ENCODE measurements around the gene HSPBP1. TPM values are rescaled to one million over a fixed set of nuclear protein-coding genes. Genes with fewer than 3 reads are reported as not detected.

HSPBP1 gene
- total and polyA plus RNA-seq, 2 of the 13 experiments (the other 11 are each of a cell fraction or from before 2014, with no cell fraction given), result 22.3 to 33.7 TPM

DNA sequence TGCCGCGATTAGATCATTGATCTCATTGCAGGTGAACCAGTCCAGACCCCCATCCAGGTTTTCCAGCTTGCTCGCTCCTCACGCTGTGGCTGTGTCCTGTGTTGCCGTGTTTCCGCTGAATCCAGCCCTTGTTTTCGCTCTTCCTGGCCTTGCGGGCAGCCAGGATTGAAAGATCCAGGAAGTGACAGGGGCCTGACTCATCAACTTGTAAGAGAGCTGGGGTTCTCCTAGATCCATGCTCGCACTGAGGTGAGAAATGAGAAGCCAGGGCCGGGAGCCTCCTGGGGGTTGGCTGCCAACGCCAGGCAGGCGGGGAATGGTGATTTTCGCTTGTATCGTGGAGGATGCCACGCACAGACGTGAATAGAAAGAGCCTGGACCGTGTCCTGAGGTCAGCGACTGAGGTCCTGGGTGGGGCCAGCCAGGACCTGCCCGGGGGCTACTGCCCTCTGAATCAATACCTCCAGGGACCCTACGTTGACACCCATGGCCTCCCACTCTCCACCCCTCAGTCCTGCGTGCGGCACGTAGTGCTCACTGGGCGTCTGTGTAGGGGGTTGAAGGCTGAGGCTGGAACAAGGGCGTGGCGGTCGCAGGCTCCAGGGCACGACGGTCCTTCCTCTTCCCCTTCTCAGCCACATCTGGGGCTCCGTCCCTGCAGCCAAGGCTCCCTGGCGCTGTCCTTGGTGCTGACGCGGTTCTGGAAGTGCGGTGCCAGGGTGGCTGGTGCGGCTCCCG lies 63.3 kb downstream of the HSPBP1 start (continued):
- TF ChIP-seq, protein P1, sequence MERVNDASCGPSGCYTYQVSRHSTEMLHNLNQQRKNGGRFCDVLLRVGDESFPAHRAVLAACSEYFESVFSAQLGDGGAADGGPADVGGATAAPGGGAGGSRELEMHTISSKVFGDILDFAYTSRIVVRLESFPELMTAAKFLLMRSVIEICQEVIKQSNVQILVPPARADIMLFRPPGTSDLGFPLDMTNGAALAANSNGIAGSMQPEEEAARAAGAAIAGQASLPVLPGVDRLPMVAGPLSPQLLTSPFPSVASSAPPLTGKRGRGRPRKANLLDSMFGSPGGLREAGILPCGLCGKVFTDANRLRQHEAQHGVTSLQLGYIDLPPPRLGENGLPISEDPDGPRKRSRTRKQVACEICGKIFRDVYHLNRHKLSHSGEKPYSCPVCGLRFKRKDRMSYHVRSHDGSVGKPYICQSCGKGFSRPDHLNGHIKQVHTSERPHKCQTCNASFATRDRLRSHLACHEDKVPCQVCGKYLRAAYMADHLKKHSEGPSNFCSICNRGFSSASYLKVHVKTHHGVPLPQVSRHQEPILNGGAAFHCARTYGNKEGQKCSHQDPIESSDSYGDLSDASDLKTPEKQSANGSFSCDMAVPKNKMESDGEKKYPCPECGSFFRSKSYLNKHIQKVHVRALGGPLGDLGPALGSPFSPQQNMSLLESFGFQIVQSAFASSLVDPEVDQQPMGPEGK (CRISPR knock-in tag; IDR thresholded peaks at IDR 0.05), result peak; percentile 70
- TF ChIP-seq PLSCR1 (CRISPR knock-in tag; IDR thresholded peaks at IDR 0.05; ENCODE audit: borderline replicate concordance) (0 out of 2 replicates have a peak, but pooled peaks have one; percentile 82), RFX1 (IDR thresholded peaks at IDR 0.05) (no peak), ZNF605 (CRISPR knock-in tag; IDR thresholded peaks at IDR 0.05) (peak; percentile 84), ONECUT2 (CRISPR knock-in tag; IDR thresholded peaks at IDR 0.05) (peak; percentile 67), ZNF207 (IDR thresholded peaks at IDR 0.05; ENCODE audit: borderline replicate concordance) (no peak), HNF4G (IDR thresholded peaks at IDR 0.05; ENCODE audit: borderline replicate concordance, low read depth, low read length) (peak; percentile 69; the same call in 1 of the 2 replicates), HNF4G (CRISPR knock-in tag; IDR thresholded peaks at IDR 0.05; ENCODE audit: borderline replicate concordance, low read depth) (peak; percentile 58), MLLT10 (CRISPR knock-in tag; IDR thresholded peaks at IDR 0.05) (no peak), ZNF501 (CRISPR knock-in tag; IDR thresholded peaks at IDR 0.05) (peak; percentile 96), CCDC6 (CRISPR knock-in tag; IDR thresholded peaks at IDR 0.05) (peak; percentile 91), CENPX (CRISPR knock-in tag; IDR thresholded peaks at IDR 0.05) (no peak), TCF7L2 (IDR thresholded peaks at IDR 0.05; ENCODE audit: low read depth, low read length) (no peak), ZNF136 (CRISPR knock-in tag; IDR thresholded peaks at IDR 0.05; ENCODE audit: low read depth) (0 out of 2 replicates have a peak, but pooled peaks have one; percentile 74), MTF1 (CRISPR knock-in tag; IDR thresholded peaks at IDR 0.05) (peak; percentile 92; the same call in 1 of the 2 replicates), ZNF746 (CRISPR knock-in tag; IDR thresholded peaks at IDR 0.05) (peak; percentile 44; the same call in 1 of the 2 replicates), RERE (CRISPR knock-in tag; IDR thresholded peaks at IDR 0.05; ENCODE audit: low read depth) (peak; percentile 60; the same call in 1 of the 2 replicates)
- TF ChIP-seq, protein P2, sequence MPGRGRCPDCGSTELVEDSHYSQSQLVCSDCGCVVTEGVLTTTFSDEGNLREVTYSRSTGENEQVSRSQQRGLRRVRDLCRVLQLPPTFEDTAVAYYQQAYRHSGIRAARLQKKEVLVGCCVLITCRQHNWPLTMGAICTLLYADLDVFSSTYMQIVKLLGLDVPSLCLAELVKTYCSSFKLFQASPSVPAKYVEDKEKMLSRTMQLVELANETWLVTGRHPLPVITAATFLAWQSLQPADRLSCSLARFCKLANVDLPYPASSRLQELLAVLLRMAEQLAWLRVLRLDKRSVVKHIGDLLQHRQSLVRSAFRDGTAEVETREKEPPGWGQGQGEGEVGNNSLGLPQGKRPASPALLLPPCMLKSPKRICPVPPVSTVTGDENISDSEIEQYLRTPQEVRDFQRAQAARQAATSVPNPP (CRISPR knock-in tag; IDR thresholded peaks at IDR 0.05), result peak; percentile 71

Measured in HepG2 (cell line).